Suppressor macrophage treated with lipopolysaccharide for 4 hours (primary cell): Measurements from ENCODE around the gene PYDC2.
A peak's percentile ranks its signal among the peaks of the same experiment; 100 is the strongest.

Source experiments
- DNase-seq: peaks from one replicate; pipeline ENCODE4 v3.0.0-alpha.2; 2020

Gene PYDC2

DNA sequence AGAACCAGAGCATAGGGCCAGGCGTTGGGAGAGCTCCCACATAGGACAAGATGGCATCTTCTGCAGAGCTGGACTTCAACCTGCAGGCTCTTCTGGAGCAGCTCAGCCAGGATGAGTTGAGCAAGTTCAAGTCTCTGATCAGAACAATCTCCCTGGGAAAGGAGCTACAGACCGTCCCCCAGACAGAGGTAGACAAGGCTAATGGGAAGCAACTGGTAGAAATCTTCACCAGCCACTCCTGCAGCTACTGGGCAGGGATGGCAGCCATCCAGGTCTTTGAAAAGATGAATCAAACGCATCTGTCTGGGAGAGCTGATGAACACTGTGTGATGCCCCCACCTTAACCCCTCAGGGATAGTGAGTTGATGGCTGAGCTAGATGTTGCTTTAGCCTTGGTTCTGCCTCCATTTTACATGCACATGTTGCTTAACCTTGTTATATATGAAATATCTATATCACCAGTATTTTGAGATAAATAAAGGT, at the start of gene PYDC2:
PYDC2 (plus strand) TSS at position 51 of the 483 bp plus-strand sequence; CDS start at position 51, 0 bp downstream.
- DNase-seq: no peak

DNA sequence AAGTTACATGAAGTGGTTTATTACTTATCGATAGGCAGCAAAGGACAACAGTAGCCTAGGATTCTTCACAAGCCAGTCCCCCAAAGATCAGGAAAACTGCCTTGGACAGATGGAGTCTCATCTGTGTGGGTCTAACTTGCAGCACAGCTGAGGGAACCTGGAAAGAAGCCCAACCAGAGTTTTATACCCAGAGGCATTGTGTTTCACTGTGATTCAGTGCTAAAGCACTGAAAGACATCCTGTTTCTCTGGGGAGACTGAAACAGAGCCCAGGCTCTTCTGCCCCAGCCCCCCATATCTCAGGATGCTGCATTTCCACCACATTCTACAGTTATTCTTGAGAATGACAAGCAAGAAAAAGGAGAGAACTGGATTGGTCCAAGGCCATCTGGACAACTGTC, 48.2 kb upstream of the PYDC2 start:
- DNase-seq: no peak

- DNase-seq: no peak
These were observed 46.7 kb upstream of the PYDC2 start for GRCh38 chr3:191414286-191414685.

GRCh38 chr3:191414732-191415131, 46.2 kb upstream of the PYDC2 start:
- no peak for DNase-seq

DNA sequence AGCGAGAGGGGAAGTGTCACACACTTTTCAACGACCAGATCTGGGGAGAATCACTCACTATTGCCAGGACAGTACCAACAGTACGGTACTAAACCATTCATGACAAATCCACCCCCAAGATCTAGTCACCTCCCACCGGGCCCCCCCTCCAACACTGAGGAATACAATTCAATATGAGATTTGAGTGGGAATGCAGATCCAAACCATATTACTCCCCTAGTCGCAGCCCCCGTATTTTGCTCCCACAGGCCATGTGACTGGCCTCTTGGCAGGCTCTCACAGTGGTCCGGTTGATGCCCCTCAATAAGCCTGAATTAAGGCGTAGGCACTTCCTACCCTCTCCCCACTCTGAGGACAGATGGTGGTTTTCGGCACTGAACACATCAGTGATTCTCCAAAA, 45.4 kb upstream of the PYDC2 start:
- no peak for DNase-seq

GRCh38 chr3:191417457-191417729, 43.6 kb upstream of the PYDC2 start:
- DNase-seq: no peak

- DNase-seq: no peak
These were observed 40.2 kb upstream of the PYDC2 start for GRCh38 chr3:191420771-191421170.

DNA sequence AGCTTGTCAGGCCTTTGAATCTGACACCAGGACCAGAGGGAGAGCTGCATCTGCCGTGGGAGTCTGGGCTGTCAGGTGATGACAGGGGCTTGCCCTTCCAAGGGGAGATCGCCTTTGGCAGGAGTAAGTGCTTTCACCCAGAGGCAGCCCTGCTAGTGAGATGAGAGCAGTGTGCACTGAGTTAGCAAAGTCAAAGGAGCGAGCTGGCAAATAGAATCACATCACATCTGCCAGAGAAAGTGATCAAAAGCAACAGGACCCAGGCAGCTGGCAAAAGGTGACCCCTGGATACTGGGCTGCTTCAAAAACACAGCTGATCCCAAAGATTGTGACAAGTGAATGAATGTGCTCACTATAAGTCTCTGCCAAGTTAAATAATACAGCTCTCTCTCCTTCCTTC, 36.1 kb upstream of the PYDC2 start:
- no peak for DNase-seq

- DNase-seq: no peak
These were observed 35.6 kb upstream of the PYDC2 start for GRCh38 chr3:191425322-191425734.

GRCh38 chr3:191426311-191426710, 34.7 kb upstream of the PYDC2 start:
- no peak for DNase-seq

GRCh38 chr3:191428177-191428576, 32.8 kb upstream of the PYDC2 start:
- no peak for DNase-seq

DNA sequence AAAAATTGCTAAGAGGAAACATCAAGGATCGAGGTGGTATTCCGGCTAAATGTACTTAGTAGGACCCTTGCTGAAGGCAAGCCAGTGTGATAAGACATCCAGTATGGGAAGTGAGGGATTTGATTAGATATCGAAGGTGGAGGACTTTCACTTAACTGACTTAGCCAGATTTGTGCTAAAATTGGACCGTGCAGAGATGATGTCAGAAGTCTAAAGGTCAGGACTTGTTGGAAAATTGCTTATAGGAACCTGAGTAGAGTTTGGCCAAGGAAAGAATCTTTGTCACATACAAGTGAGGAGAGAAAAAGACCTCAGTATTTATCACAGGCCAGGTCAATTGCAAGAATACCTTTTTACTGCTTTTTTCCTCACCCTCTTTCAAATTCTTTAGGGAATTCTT, 30.9 kb upstream of the PYDC2 start:
- DNase-seq: no peak

DNA sequence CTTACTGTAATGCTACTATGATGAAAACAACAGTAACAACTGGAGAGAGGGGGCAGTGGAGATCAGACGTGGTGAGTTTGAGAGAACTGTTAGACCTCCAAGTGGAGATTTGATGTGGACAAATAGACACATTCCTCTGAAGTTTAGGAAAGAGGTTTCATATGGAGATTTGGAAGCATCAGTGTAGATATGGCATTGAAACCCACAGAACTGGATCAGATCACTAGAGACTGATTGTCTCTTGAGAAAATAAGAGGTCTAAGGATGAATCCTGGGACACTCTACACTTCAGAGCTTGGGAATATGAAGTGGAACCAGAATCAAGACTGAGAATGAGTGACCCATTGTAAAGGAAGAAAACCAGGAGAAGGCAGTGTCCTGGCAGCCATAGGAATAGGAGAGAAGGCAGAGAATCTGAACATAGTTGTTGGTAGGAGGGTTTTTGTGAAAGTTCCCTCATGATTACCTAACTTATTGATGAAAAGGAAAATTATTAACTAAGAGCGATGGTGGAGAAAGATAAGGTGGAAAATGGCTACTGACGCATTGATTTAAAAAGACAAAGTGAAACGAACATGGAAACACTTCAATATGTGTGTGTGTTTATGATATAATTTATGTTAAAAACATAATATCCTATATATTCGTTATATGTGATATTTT, 29.7 kb upstream of the PYDC2 start:
- no peak for DNase-seq

- DNase-seq: no peak
These were observed 28.8 kb upstream of the PYDC2 start for GRCh38 chr3:191432162-191432561.

DNA sequence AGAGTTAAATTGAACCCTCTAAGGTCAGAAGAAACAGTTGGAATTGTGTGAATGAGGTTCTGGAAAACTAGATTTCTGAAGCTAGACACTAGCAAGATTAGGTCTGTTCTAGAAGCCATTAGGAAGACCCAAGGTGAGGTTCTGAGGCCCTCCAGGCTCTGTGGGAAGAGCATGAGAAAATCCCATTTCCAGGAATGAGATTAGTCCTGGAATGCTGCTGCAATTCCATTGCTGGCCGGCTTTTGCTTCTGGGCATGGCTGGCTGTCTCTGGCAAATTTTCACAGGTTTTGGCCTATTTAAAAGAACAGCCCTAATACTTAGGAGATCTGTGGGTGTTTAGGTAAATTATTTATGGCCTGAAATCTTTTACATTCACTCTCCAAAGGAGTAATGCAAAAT, 26.9 kb upstream of the PYDC2 start:
- no peak for DNase-seq

DNA sequence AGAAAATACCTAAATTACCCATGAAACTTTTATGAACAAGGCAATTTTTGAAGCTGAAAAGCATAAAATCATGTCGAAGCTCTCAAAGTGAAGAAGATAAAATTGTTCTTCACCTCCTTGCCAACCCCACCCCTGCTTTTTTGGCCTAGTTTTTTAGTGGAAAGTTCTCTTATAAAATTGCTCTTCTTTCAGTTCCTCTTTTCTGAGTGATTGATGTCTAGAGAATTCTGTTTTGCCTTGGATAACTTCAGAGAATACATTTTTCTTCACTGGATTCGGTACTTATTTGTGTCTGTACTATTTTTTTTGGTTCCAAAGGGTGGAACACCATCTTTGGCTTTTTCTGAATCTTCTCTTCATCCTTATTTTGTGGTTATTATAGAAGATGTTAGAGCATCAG, 25.0 kb upstream of the PYDC2 start:
- no peak for DNase-seq

GRCh38 chr3:191438150-191438814, 22.7 kb upstream of the PYDC2 start:
- DNase-seq: no peak

DNA sequence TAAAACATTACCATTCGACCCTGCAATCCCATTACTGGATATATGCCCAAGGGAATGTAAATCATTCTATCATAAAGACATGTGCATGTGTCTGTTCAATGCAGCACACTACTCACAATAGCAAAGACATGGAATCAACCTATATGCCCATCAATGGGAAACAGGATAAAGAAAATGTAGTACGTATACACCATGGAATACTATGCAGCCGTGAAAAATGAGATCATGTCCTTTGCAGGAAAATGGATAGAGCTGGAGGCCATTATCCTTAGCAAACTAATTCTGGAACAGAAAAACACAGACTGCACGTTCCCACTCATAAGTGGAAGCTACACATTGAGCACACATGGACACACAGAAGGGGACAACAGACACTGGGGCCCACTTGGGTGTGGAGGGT, 20.4 kb upstream of the PYDC2 start:
- DNase-seq: no peak

- DNase-seq: no peak
These were observed 19.3 kb upstream of the PYDC2 start for GRCh38 chr3:191441687-191442086.

DNA sequence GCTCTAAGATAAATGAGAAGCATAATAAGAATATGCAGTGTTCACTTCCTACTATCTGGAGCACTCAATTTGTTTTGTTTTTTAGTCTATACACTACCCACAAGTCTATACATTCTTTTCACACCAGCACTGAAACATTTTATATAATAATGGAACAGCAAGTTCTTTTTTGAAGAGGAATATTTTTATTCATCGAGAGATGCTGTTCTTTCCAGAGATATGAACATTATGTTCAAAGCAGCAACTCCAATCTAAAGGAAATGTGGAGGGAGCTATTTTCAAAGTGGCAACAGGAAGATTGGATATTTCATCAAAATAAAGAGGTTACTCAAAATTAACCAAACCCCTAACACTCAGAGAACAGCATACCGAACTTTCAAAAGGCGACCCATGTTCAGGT, 16.4 kb upstream of the PYDC2 start:
- DNase-seq: no peak

DNA sequence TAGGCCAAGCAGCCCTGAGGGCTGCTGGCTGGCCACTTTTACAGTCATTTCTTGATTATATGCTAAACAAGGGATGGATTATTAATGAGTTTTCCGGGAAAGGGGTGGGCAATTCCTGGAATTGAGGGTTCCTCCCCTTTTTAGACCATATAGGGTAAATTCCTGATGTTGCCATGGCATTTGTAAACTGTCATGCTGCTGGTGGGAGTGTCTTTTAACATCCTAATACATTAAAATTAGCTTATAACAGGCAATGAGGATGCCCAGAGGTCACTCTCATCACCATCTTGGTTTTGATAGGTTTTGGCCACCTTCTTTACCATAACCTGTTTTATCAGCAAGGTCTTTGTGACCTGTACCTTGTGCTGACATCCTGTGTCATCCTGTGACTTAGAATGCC, 11.7 kb upstream of the PYDC2 start:
- DNase-seq: no peak

DNA sequence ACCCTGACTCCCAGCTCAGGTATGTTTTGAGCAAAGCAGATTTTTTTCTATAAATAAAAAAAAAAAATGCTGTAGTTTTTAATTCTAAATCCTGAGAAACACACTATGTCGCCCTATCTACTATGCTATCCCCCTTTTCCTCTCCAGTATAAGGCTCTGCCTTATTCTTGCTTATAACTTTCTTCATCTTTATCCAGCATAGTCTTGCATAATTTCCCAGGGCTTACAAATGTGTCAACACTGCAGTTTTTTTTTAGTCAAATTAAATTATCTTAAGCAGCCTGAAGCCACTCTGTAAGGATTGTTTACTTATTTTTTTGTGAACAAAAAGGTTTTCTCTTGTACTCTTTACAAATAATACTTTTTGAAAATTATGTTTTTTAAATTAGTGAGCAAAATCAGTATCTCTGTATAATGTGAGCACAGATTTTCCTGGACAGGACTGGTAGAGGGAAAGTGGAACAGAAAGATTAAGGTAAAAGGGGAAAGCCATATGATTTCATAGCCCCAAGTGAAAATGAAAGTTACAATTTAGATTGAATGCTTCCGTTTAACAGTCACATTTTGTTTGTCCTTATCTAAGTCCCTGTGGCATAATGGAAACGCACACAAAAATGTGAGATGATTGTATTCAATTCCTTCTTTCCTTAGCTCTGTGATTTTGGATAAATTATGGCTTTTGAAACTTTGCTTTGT, 5.6 kb upstream of the PYDC2 start:
- peak; percentile 19 for DNase-seq

GRCh38 chr3:191460360-191460759, 603 bp upstream of the PYDC2 start:
- DNase-seq: no peak

GRCh38 chr3:191470080-191470479, 9.1 kb downstream of the PYDC2 start:
- DNase-seq: no peak
